SH-SY5Y (cell line): ENCODE results near the gene PDE4A.

Source experiments
- GATA2 ChIP-seq: IDR thresholded peaks from 2 replicates; pipeline ENCODE4 v1.6.1; 2011; ENCODE audit warnings: mild to moderate bottlenecking, low read depth, low read length
- GATA3 ChIP-seq: IDR thresholded peaks from 2 replicates; pipeline ENCODE4 v1.6.1; 2011; ENCODE audit warnings: low read depth, mild to moderate bottlenecking, low read length, moderate library complexity

DNA sequence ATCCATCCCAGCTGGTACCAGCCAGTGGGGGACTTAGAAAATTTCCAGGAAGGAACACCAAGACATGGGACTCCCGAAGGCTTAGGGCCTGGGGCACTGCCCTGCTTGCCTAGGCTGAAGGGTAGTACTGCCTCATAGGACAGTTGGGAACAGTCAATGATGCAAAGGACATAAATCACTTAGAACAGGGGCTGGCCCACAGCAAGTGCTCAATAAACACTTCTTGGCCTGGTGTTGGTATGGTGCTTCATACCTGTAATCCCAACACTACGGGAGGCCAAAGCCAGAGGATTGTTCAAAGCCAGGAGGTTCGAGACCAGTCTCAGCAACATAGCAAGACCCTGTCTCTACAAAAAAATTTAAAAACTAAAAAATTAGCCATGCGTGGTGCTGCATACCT, 77.0 kb downstream of the PDE4A start:
- TF ChIP-seq GATA3 (no peak), GATA2 (no peak)
